WTC11 (cell line): ENCODE measurements around the gene CFAP299. TPM values are rescaled to one million over a fixed set of nuclear protein-coding genes. Genes with fewer than 3 reads are reported as not detected.

Experiments used
- ATAC-seq: fragments of 200-7000 bp; cut with Tn5 transposase; 2 replicates; pipeline ENCODE4 v1.10.0; 2021; ENCODE audit warnings: mild to moderate bottlenecking, moderate library complexity
- CTCF ChIA-PET: fragments of 300-600 bp; sonication (Branson Sonifier 250); formaldehyde crosslinking; loops from one replicate; lab custom pipeline; 2021; ENCODE audit warnings: antibody characterized with exemption; lab: Charles Lee
- POLR2A ChIA-PET: fragments of 350-600 bp; sonication (Branson Sonifier 250); formaldehyde crosslinking; loops from one replicate; lab custom pipeline; 2021; ENCODE audit warnings: antibody characterized with exemption; lab: Charles Lee
- DNase-seq: peaks from one replicate; pipeline ENCODE4 v3.0.0; 2021; ENCODE audit warnings: low spot score
- H3K27ac Mint-ChIP-seq: 2 replicates; pipeline ENCODE4 v1.8.0; 2021; ENCODE audit warnings: mixed read lengths
- H3K27me3 Mint-ChIP-seq: 2 replicates; pipeline ENCODE4 v1.8.0; 2021; ENCODE audit warnings: low read depth, mild to moderate bottlenecking, moderate library complexity, mixed read lengths
- H3K36me3 Mint-ChIP-seq: 2 replicates; pipeline ENCODE4 v1.8.0; 2021; ENCODE audit warnings: mixed read lengths
- H3K4me1 Mint-ChIP-seq: 2 replicates; pipeline ENCODE4 v1.8.0; 2022; ENCODE audit warnings: mixed read lengths
- H3K4me3 Mint-ChIP-seq: 2 replicates; pipeline ENCODE4 v1.8.0; 2021; ENCODE audit warnings: mild to moderate bottlenecking, moderate library complexity, mixed read lengths
- H3K9me3 Mint-ChIP-seq: 2 replicates; pipeline ENCODE4 v1.8.0; 2021; ENCODE audit warnings: mixed read lengths
- AR ChIP-seq: fragments of 250-450 bp; sonication (Bioruptor Pico); IDR thresholded peaks from 2 replicates; pipeline ENCODE4 v1.9.0; 2021; ENCODE audit warnings: mild to moderate bottlenecking
- CDX4 ChIP-seq: fragments of 250-450 bp; sonication (Bioruptor Pico); IDR thresholded peaks from 2 replicates; pipeline ENCODE4 v1.9.0; 2021; ENCODE audit warnings: moderate library complexity, mild to moderate bottlenecking, inconsistent platforms, borderline replicate concordance
- EMX1 ChIP-seq: fragments of 250-450 bp; sonication (Bioruptor Pico); IDR thresholded peaks from 2 replicates; pipeline ENCODE4 v1.8.0; 2021; ENCODE audit warnings: mild to moderate bottlenecking
- FOXP1 ChIP-seq: sonication (generic); formaldehyde crosslinking; IDR thresholded peaks from 2 replicates; pipeline ENCODE4 v1.8.0; 2022; ENCODE audit warnings: missing genetic modification reagents, mild to moderate bottlenecking, moderate library complexity, borderline replicate concordance
- JAZF1 ChIP-seq: fragments of 250-450 bp; sonication (Bioruptor Pico); IDR thresholded peaks from 2 replicates; pipeline ENCODE4 v1.9.0; 2021; ENCODE audit warnings: moderate library complexity, mild to moderate bottlenecking, inconsistent platforms
- PRDM15 ChIP-seq: sonication (generic); formaldehyde crosslinking; IDR thresholded peaks from 2 replicates; pipeline ENCODE4 v1.8.0; 2022; ENCODE audit warnings: missing genetic modification reagents
- SP1 ChIP-seq: sonication (generic); formaldehyde crosslinking; conservative IDR thresholded peaks from 2 replicates; pipeline ENCODE4 v1.8.1; 2022; ENCODE audit warnings: missing genetic modification reagents
- TEAD4 ChIP-seq: sonication (generic); formaldehyde crosslinking; IDR thresholded peaks from 2 replicates; pipeline ENCODE4 v1.8.0; 2022; ENCODE audit warnings: mild to moderate bottlenecking, missing genetic modification reagents
- ZNF138 ChIP-seq: sonication (generic); formaldehyde crosslinking; conservative IDR thresholded peaks from 2 replicates; pipeline ENCODE4 v1.8.1; 2022; ENCODE audit warnings: mild to moderate bottlenecking, moderate library complexity, missing genetic modification reagents
- ZNF416 ChIP-seq: fragments of 250-450 bp; sonication (Bioruptor Pico); IDR thresholded peaks from 2 replicates; pipeline ENCODE4 v1.9.0; 2021; ENCODE audit warnings: mild to moderate bottlenecking, inconsistent platforms
- total RNA-seq: library from RNA; stranded (reverse); gene quantifications from 3 replicates; pipeline ENCODE4 v1.2.3, GENCODE V29; 2021
- TF ChIP-seq, protein P1 (sequence below): sonication (generic); formaldehyde crosslinking; IDR thresholded peaks from 2 replicates; pipeline ENCODE4 v1.8.1; 2023; ENCODE audit warnings: mild to moderate bottlenecking, missing genetic modification reagents, moderate library complexity
- TF ChIP-seq, protein P2 (sequence below): sonication (generic); formaldehyde crosslinking; IDR thresholded peaks from 2 replicates; pipeline ENCODE4 v1.8.0; 2023; ENCODE audit warnings: missing genetic modification reagents
- TF ChIP-seq, protein P3 (sequence below): sonication (generic); formaldehyde crosslinking; conservative IDR thresholded peaks from 2 replicates; pipeline ENCODE4 v1.8.1; 2023; ENCODE audit warnings: mild to moderate bottlenecking, low read depth, missing genetic modification reagents, moderate library complexity

Gene CFAP299
- total RNA-seq, 1 experiment from 2014 or later: not detected

DNA sequence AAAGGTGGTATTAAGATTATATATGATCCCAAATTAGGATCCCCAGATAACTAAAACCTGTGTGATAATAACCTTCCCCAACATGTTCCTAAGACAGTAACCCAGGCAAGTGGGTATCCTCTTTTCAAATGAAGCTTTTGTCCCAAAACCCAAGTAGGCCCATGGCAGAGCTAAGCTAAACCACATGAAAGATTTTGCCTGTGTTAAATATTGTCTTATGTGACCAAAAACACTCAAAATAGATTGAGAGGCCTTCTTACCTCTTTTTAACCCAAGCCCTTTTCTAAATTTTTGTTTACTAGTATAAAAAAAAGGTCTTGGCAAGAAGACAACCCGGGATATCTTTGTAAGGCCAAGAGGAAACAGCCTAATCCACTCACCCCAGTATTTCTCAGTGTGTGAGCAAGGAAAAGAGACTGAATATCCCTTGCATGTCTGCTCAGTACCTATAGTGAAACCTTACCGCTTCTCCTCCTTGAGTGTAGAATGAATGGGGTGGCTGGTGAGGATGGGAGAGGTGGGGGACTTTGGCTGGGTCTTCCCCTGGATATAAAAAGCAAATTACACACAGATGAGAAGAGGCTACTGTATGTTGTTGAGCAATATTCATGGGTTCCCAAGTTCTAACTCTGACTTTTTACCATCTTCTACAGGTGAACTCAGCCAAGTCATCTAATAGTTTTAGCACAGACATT lies 506.2 kb downstream of the CFAP299 start (continued):
- no peak for TF ChIP-seq AR (CRISPR knock-in tag)
- no peak for TF ChIP-seq EMX1
- TF ChIP-seq, protein P1, sequence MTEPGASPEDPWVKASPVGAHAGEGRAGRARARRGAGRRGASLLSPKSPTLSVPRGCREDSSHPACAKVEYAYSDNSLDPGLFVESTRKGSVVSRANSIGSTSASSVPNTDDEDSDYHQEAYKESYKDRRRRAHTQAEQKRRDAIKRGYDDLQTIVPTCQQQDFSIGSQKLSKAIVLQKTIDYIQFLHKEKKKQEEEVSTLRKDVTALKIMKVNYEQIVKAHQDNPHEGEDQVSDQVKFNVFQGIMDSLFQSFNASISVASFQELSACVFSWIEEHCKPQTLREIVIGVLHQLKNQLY (CRISPR knock-in tag): no peak
- no peak for TF ChIP-seq CDX4 (CRISPR knock-in tag)

- no peaks in the 10 kb centered on the region for H3K27me3 Mint-ChIP-seq
- ChIA-PET POLR2A (no interaction called here), CTCF (no interaction called here)
- DNase-seq (no peak), ATAC-seq (no peak)
- no peak for TF ChIP-seq FOXP1 (CRISPR knock-in tag)
- no peak for TF ChIP-seq ZNF138 (CRISPR knock-in tag)
- no peak for TF ChIP-seq JAZF1 (CRISPR knock-in tag)
- no peak for TF ChIP-seq PRDM15 (CRISPR knock-in tag)
- TF ChIP-seq, protein P2, sequence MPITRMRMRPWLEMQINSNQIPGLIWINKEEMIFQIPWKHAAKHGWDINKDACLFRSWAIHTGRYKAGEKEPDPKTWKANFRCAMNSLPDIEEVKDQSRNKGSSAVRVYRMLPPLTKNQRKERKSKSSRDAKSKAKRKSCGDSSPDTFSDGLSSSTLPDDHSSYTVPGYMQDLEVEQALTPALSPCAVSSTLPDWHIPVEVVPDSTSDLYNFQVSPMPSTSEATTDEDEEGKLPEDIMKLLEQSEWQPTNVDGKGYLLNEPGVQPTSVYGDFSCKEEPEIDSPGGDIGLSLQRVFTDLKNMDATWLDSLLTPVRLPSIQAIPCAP: no peak
- TF ChIP-seq, protein P3, sequence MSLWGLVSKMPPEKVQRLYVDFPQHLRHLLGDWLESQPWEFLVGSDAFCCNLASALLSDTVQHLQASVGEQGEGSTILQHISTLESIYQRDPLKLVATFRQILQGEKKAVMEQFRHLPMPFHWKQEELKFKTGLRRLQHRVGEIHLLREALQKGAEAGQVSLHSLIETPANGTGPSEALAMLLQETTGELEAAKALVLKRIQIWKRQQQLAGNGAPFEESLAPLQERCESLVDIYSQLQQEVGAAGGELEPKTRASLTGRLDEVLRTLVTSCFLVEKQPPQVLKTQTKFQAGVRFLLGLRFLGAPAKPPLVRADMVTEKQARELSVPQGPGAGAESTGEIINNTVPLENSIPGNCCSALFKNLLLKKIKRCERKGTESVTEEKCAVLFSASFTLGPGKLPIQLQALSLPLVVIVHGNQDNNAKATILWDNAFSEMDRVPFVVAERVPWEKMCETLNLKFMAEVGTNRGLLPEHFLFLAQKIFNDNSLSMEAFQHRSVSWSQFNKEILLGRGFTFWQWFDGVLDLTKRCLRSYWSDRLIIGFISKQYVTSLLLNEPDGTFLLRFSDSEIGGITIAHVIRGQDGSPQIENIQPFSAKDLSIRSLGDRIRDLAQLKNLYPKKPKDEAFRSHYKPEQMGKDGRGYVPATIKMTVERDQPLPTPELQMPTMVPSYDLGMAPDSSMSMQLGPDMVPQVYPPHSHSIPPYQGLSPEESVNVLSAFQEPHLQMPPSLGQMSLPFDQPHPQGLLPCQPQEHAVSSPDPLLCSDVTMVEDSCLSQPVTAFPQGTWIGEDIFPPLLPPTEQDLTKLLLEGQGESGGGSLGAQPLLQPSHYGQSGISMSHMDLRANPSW (CRISPR knock-in tag): no peak
- TF ChIP-seq TEAD4 (CRISPR knock-in tag): no peak
- TF ChIP-seq SP1: no peak
- no peak for TF ChIP-seq ZNF416 (CRISPR knock-in tag)
- H3K9me3 Mint-ChIP-seq: peaks cover 11% of the 10 kb centered on the region
- H3K4me1 Mint-ChIP-seq: no peaks in the 10 kb centered on the region
- no peaks in the 10 kb centered on the region; the same call in 1 of the 2 replicates for H3K36me3 Mint-ChIP-seq
- H3K27ac Mint-ChIP-seq: no peak overlapping the region
- no peak overlapping the region for H3K4me3 Mint-ChIP-seq
Observed at GRCh38 chr4:80846210-80846609, 510.7 kb downstream of the CFAP299 start.
